SU-DHL-6 (cell line): ENCODE measurements around the gene AHI1.
"Not testable (repeated sequence)": the region's sequence is repeated elsewhere in the genome, so short reads cannot be mapped to it uniquely, and the experiment has no call there.

Source experiments
- EZH2phosphoT487 ChIP-seq: fragments of 200-600 bp; sonication (generic), shearing (Covaris generic); conservative IDR thresholded peaks from 2 replicates; pipeline ENCODE4 v1.6.1; 2018; ENCODE audit warnings: mild to moderate bottlenecking, antibody characterized with exemption, low read length, moderate library complexity, mixed read lengths
- TF ChIP-seq, protein P1 (sequence below): fragments of 200-600 bp; sonication (generic); IDR thresholded peaks from one replicate; pipeline ENCODE4 v1.5.1; 2017; ENCODE audit warnings: antibody characterized with exemption, mild to moderate bottlenecking, low read length, moderate library complexity; ENCODE audit not compliant: insufficient read depth, poor library complexity, severe bottlenecking

- TF ChIP-seq, protein P1, sequence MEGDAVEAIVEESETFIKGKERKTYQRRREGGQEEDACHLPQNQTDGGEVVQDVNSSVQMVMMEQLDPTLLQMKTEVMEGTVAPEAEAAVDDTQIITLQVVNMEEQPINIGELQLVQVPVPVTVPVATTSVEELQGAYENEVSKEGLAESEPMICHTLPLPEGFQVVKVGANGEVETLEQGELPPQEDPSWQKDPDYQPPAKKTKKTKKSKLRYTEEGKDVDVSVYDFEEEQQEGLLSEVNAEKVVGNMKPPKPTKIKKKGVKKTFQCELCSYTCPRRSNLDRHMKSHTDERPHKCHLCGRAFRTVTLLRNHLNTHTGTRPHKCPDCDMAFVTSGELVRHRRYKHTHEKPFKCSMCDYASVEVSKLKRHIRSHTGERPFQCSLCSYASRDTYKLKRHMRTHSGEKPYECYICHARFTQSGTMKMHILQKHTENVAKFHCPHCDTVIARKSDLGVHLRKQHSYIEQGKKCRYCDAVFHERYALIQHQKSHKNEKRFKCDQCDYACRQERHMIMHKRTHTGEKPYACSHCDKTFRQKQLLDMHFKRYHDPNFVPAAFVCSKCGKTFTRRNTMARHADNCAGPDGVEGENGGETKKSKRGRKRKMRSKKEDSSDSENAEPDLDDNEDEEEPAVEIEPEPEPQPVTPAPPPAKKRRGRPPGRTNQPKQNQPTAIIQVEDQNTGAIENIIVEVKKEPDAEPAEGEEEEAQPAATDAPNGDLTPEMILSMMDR: not testable (repeated sequence)
- not testable (repeated sequence) for TF ChIP-seq EZH2phosphoT487
Observed at GRCh38 chr6:135339920-135340319, 157.6 kb downstream of the AHI1 start.
